Neutrophil (primary cell): Measurements from ENCODE around the gene HDAC8.
"Not testable (repeated sequence)": the region's sequence is repeated elsewhere in the genome, so short reads cannot be mapped to it uniquely, and the experiment has no call there.

Source experiments
- H3K27ac ChIP-seq: fragments of 200-600 bp; sonication (generic); 2 replicates; pipeline ENCODE4 v1.5.1; 2016; ENCODE audit warnings: mild to moderate bottlenecking, moderate library complexity
- H3K27me3 ChIP-seq: fragments of 200-600 bp; sonication (generic); 2 replicates; pipeline ENCODE4 v1.6.0; 2016; ENCODE audit warnings: mild to moderate bottlenecking
- H3K36me3 ChIP-seq: fragments of 200-600 bp; sonication (generic); 2 replicates; pipeline ENCODE4 v1.5.1; 2017
- H3K4me1 ChIP-seq, 2 experiments: fragments of 200-600 bp in 1 of 2; sonication (generic) in 1 of 2; 1 replicate in 1 of 2; 2 replicates in 1 of 2; pipeline versions ENCODE4 v1.5.1 to v1.6.1; 2013 to 2016; ENCODE audit warnings: low read depth in 1 of 2, low read length in 1 of 2, mild to moderate bottlenecking in 1 of 2, moderate library complexity in 1 of 2; ENCODE audit not compliant: control insufficient read depth in 1 of 2, insufficient read depth in 1 of 2
- H3K4me3 ChIP-seq, 2 experiments: fragments of 200-600 bp in 1 of 2; sonication (generic) in 1 of 2; 1 replicate in 1 of 2; 2 replicates in 1 of 2; pipeline ENCODE4 v1.5.1; 2013 to 2016; ENCODE audit warnings: low read depth in 1 of 2, low read length in 1 of 2, mild to moderate bottlenecking in 1 of 2, moderate library complexity in 1 of 2
- H3K9me3 ChIP-seq: fragments of 200-600 bp; sonication (generic); 2 replicates; pipeline ENCODE4 v1.5.1; 2016
- CTCF ChIP-seq: fragments of 200-600 bp; sonication (generic); IDR thresholded peaks from 2 replicates; pipeline ENCODE4 v1.5.1; 2016; ENCODE audit warnings: antibody characterized with exemption

The HDAC8 gene

GRCh38 chrX:72569786-72570185 lies 2.9 kb downstream of the HDAC8 start:
- Histone ChIP-seq H3K9me3 (no peaks in the 10 kb centered on the region), H3K27ac (no peak overlapping the region), H3K4me3 (no peak overlapping the region), H3K27me3 (no peaks in the 10 kb centered on the region), H3K4me1 (no peaks in the 10 kb centered on the region), H3K36me3 (peaks cover 29% of the 10 kb centered on the region)
- no peak for TF ChIP-seq CTCF

- no peaks in the 10 kb centered on the region for H3K4me1 ChIP-seq
- no peak for TF ChIP-seq CTCF
- H3K27ac ChIP-seq = no peak overlapping the region
- no peaks in the 10 kb centered on the region for H3K27me3 ChIP-seq
- H3K4me3 ChIP-seq = no peak overlapping the region
- H3K9me3 ChIP-seq = no peaks in the 10 kb centered on the region
- H3K36me3 ChIP-seq = peaks cover 29% of the 10 kb centered on the region
Observed at GRCh38 chrX:72568406-72569092, 4.1 kb downstream of the HDAC8 start.

- Histone ChIP-seq H3K27me3 (no peaks in the 10 kb centered on the region), H3K4me3 (no peak overlapping the region), H3K36me3 (peaks cover 29% of the 10 kb centered on the region), H3K9me3 (no peaks in the 10 kb centered on the region), H3K27ac (no peak overlapping the region), H3K4me1 (no peaks in the 10 kb centered on the region)
- TF ChIP-seq CTCF = no peak
Observed at GRCh38 chrX:72566448-72566847, 6.2 kb downstream of the HDAC8 start.

- H3K27me3 ChIP-seq, H3K27ac ChIP-seq, H3K9me3 ChIP-seq, H3K4me1 ChIP-seq, H3K4me3 ChIP-seq, H3K36me3 ChIP-seq: not testable (repeated sequence)
Observed at GRCh38 chrX:72559655-72560054, 13.0 kb downstream of the HDAC8 start.

GRCh38 chrX:72554448-72555140 lies 18.0 kb downstream of the HDAC8 start:
- no peaks in the 10 kb centered on the region for H3K27me3 ChIP-seq
- no peaks in the 10 kb centered on the region for H3K9me3 ChIP-seq
- no peaks in the 10 kb centered on the region for H3K36me3 ChIP-seq
- H3K4me3 ChIP-seq = no peak overlapping the region
- H3K27ac ChIP-seq = no peak overlapping the region
- H3K4me1 ChIP-seq = no peaks in the 10 kb centered on the region
- no peak for TF ChIP-seq CTCF

GRCh38 chrX:72552443-72552842 lies 20.2 kb downstream of the HDAC8 start:
- H3K4me1 ChIP-seq, H3K4me3 ChIP-seq, H3K36me3 ChIP-seq: not testable (repeated sequence)

More at GRCh38 chrX:72552443-72552842, 20.2 kb downstream of the HDAC8 start:
- not testable (repeated sequence) for H3K27me3 ChIP-seq, H3K9me3 ChIP-seq, H3K27ac ChIP-seq
